GM23338 (cell line): ENCODE results near the gene RUNX1. TPM values are rescaled to one million over a fixed set of nuclear protein-coding genes. Genes with fewer than 3 reads are reported as not detected.

Experiments
- ATAC-seq: fragments of 200-7000 bp; cut with Tn5 transposase; 3 replicates; pipeline ENCODE4 v1.9.1; 2020
- DNase-seq: peaks from one replicate; pipeline ENCODE4 v3.0.0-alpha.2; 2015; ENCODE audit warnings: low spot score
- H2AFZ ChIP-seq: fragments of 200-600 bp; sonication (generic); 2 replicates; pipeline ENCODE4 v1.8.0; 2016; ENCODE audit warnings: antibody characterized with exemption, mild to moderate bottlenecking, moderate library complexity
- H3F3A ChIP-seq: fragments of 200-600 bp; sonication (generic); replicated peaks from 2 replicates; pipeline ENCODE4 v1.8.0; 2017; ENCODE audit warnings: antibody characterized with exemption, mixed run types, low read depth
- H3K27ac ChIP-seq: fragments of 200-600 bp; sonication (generic); 2 replicates; pipeline ENCODE4 v1.6.1; 2016; ENCODE audit warnings: low read depth
- H3K27me3 ChIP-seq: fragments of 200-600 bp; sonication (generic); 2 replicates; pipeline ENCODE4 v1.8.0; 2016; ENCODE audit warnings: mild to moderate bottlenecking, mixed run types, moderate library complexity; ENCODE audit not compliant: insufficient read depth
- H3K36me3 ChIP-seq: fragments of 200-600 bp; sonication (generic); 2 replicates; pipeline ENCODE4 v1.8.0; 2016; ENCODE audit warnings: mild to moderate bottlenecking; ENCODE audit not compliant: insufficient read depth
- H3K4me1 ChIP-seq: fragments of 200-600 bp; sonication (generic); 2 replicates; pipeline ENCODE4 v1.8.0; 2016; ENCODE audit warnings: mild to moderate bottlenecking, moderate library complexity; ENCODE audit not compliant: insufficient read depth
- H3K4me2 ChIP-seq: fragments of 200-600 bp; sonication (generic); 2 replicates; pipeline ENCODE4 v1.7.1; 2017; ENCODE audit warnings: mixed run types
- H3K4me3 ChIP-seq: fragments of 200-600 bp; sonication (generic); 2 replicates; pipeline ENCODE4 v1.6.1; 2016; ENCODE audit warnings: mixed run types
- H3K79me2 ChIP-seq: fragments of 200-600 bp; sonication (generic); replicated peaks from 2 replicates; pipeline ENCODE4 v1.8.0; 2017; ENCODE audit warnings: mild to moderate bottlenecking; ENCODE audit not compliant: insufficient read depth
- H3K9me2 ChIP-seq: fragments of 200-600 bp; sonication (generic); 2 replicates; pipeline ENCODE4 v1.8.0; 2017; ENCODE audit not compliant: insufficient read depth
- H4K20me1 ChIP-seq: fragments of 200-600 bp; sonication (generic); replicated peaks from 2 replicates; pipeline ENCODE4 v1.8.0; 2017; ENCODE audit warnings: mild to moderate bottlenecking; ENCODE audit not compliant: insufficient read depth
- H3K27ac Mint-ChIP-seq: 2 replicates; pipeline ENCODE4 v1.8.0; 2020; ENCODE audit warnings: inconsistent platforms, mild to moderate bottlenecking, moderate library complexity, mixed read lengths
- H3K27me3 Mint-ChIP-seq: 3 replicates; pipeline ENCODE4 v1.8.0; 2022; ENCODE audit warnings: low read depth, mild to moderate bottlenecking, moderate library complexity, mixed read lengths, inconsistent platforms; ENCODE audit not compliant: insufficient read depth, poor library complexity
- H3K36me3 Mint-ChIP-seq: 3 replicates; pipeline ENCODE4 v1.8.0; 2021; ENCODE audit warnings: low read depth, mild to moderate bottlenecking, inconsistent platforms, moderate library complexity, mixed read lengths
- H3K4me1 Mint-ChIP-seq: 3 replicates; pipeline ENCODE4 v1.8.0; 2020; ENCODE audit warnings: mild to moderate bottlenecking, inconsistent platforms, mixed read lengths
- H3K4me3 Mint-ChIP-seq: 3 replicates; pipeline ENCODE4 v1.8.0; 2021; ENCODE audit warnings: moderate library complexity, mild to moderate bottlenecking, inconsistent platforms, mixed read lengths
- H3K9me3 Mint-ChIP-seq: 3 replicates; pipeline ENCODE4 v1.8.0; 2020; ENCODE audit warnings: moderate library complexity, mild to moderate bottlenecking, inconsistent platforms, mixed read lengths
- EZH2 ChIP-seq: fragments of 200-600 bp; sonication (generic); IDR thresholded peaks from one replicate; pipeline ENCODE4 v1.8.0; 2017; ENCODE audit warnings: antibody characterized with exemption, mild to moderate bottlenecking, low read depth; ENCODE audit not compliant: unreplicated experiment
- EZH2phosphoT487 ChIP-seq: fragments of 200-600 bp; sonication (generic); IDR thresholded peaks from one replicate; pipeline ENCODE4 v1.8.1; 2018; ENCODE audit warnings: antibody characterized with exemption; ENCODE audit not compliant: unreplicated experiment
- STAT1 ChIP-seq: IDR thresholded peaks from one replicate; pipeline ENCODE4 v1.6.1; 2016; ENCODE audit warnings: antibody characterized with exemption; ENCODE audit not compliant: unreplicated experiment
- ZNF114 ChIP-seq: fragments of 250-450 bp; sonication (Bioruptor Pico); IDR thresholded peaks from 2 replicates; pipeline ENCODE4 v1.5.0; 2020; ENCODE audit warnings: mild to moderate bottlenecking, moderate library complexity
- ZNF331 ChIP-seq: fragments of 250-450 bp; sonication (Bioruptor Pico); IDR thresholded peaks from 2 replicates; pipeline ENCODE4 v1.5.0; 2020; ENCODE audit warnings: low read depth, mild to moderate bottlenecking, moderate library complexity
- polyA plus RNA-seq: library from polyadenylated mRNA; unstranded; fragments of >200 nt; fragmentation: Nextera tagmentation; extraction: Ambion mirVana; gene quantifications from 2 replicates; pipeline ENCODE4 v1.2.1, GENCODE V29; 2016
- total RNA-seq: library from RNA; depleted of rRNA; stranded (reverse); fragments of >200 nt; shearing (Covaris generic); gene quantifications from 2 replicates; pipeline ENCODE4 v1.2.3, GENCODE V29; 2014
- TF ChIP-seq, protein P1 (sequence below): fragments of 250-450 bp; sonication (Bioruptor Pico); IDR thresholded peaks from 2 replicates; pipeline ENCODE4 v1.5.0; 2020; ENCODE audit warnings: mild to moderate bottlenecking, moderate library complexity

RUNX1 gene
- total and polyA plus RNA-seq, 2 experiments from 2014 or later = 0.29 to 1.1 TPM

DNA sequence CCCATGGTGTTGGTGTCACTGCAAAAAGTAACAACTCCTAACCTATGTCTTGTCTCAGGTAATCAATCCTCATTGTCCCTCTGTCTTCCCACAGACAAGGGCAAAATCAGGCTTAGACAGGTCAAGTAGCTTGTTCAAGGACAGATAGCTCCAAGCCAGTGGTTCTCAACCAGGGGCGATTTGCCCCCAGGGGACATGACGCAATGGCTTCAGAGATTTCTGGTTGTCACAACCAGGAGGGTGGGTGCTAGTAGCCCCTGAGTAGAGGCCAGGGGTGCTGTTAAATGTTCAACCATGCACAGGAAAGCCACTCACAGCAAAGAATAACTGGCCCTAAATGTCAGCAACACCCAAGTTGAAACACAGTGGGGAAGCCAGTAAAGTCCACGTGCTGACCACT is 178.9 kb downstream of the RUNX1 start (continued):
- TF ChIP-seq, protein P1, sequence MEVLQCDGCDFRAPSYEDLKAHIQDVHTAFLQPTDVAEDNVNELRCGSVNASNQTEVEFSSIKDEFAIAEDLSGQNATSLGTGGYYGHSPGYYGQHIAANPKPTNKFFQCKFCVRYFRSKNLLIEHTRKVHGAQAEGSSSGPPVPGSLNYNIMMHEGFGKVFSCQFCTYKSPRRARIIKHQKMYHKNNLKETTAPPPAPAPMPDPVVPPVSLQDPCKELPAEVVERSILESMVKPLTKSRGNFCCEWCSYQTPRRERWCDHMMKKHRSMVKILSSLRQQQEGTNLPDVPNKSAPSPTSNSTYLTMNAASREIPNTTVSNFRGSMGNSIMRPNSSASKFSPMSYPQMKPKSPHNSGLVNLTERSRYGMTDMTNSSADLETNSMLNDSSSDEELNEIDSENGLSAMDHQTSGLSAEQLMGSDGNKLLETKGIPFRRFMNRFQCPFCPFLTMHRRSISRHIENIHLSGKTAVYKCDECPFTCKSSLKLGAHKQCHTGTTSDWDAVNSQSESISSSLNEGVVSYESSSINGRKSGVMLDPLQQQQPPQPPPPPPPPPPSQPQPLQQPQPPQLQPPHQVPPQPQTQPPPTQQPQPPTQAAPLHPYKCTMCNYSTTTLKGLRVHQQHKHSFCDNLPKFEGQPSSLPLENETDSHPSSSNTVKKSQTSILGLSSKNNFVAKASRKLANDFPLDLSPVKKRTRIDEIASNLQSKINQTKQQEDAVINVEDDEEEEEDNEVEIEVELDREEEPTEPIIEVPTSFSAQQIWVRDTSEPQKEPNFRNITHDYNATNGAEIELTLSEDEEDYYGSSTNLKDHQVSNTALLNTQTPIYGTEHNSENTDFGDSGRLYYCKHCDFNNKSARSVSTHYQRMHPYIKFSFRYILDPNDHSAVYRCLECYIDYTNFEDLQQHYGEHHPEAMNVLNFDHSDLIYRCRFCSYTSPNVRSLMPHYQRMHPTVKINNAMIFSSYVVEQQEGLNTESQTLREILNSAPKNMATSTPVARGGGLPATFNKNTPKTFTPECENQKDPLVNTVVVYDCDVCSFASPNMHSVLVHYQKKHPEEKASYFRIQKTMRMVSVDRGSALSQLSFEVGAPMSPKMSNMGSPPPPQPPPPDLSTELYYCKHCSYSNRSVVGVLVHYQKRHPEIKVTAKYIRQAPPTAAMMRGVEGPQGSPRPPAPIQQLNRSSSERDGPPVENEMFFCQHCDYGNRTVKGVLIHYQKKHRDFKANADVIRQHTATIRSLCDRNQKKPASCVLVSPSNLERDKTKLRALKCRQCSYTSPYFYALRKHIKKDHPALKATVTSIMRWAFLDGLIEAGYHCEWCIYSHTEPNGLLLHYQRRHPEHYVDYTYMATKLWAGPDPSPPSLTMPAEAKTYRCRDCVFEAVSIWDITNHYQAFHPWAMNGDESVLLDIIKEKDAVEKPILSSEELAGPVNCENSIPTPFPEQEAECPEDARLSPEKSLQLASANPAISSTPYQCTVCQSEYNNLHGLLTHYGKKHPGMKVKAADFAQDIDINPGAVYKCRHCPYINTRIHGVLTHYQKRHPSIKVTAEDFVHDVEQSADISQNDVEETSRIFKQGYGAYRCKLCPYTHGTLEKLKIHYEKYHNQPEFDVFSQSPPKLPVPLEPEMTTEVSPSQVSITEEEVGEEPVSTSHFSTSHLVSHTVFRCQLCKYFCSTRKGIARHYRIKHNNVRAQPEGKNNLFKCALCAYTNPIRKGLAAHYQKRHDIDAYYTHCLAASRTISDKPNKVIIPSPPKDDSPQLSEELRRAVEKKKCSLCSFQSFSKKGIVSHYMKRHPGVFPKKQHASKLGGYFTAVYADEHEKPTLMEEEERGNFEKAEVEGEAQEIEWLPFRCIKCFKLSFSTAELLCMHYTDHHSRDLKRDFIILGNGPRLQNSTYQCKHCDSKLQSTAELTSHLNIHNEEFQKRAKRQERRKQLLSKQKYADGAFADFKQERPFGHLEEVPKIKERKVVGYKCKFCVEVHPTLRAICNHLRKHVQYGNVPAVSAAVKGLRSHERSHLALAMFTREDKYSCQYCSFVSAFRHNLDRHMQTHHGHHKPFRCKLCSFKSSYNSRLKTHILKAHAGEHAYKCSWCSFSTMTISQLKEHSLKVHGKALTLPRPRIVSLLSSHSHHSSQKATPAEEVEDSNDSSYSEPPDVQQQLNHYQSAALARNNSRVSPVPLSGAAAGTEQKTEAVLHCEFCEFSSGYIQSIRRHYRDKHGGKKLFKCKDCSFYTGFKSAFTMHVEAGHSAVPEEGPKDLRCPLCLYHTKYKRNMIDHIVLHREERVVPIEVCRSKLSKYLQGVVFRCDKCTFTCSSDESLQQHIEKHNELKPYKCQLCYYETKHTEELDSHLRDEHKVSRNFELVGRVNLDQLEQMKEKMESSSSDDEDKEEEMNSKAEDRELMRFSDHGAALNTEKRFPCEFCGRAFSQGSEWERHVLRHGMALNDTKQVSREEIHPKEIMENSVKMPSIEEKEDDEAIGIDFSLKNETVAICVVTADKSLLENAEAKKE (CRISPR knock-in tag) = no peak
- no peak for TF ChIP-seq ZNF114 (CRISPR knock-in tag)
- no peak for TF ChIP-seq EZH2
- no peak for TF ChIP-seq EZH2phosphoT487
- TF ChIP-seq ZNF331 = no peak
- no peak for TF ChIP-seq STAT1

DNA sequence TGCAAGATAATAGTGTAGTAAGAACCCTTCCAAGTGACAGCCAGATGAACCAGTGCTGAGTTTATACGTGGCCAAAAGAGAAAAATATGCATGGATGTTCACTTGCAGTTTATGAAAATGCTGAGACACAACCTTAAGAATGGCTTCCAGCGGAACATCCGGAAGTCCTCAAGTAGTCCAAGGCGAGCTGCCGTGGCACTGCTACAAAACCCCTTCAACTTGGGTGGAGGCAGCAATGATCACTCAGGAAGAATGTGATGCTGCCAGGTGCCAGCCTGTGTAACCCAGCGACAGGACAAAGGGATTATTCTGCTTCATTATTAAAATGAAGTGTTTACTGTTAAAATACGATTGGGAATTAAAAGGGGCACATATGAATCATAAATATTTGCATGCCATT is 179.6 kb downstream of the RUNX1 start:
- H3F3A ChIP-seq = no peaks in the 10 kb centered on the region
- Mint-ChIP-seq H3K9me3 (peaks cover 3% of the 10 kb centered on the region; the same call in 2 of the 3 replicates), H3K27me3 (peaks cover 33% of the 10 kb centered on the region), H3K36me3 (no peaks in the 10 kb centered on the region), H3K4me3 (no peak overlapping the region), H3K27ac (no peak overlapping the region), H3K4me1 (peaks cover 36% of the 10 kb centered on the region)
- H3K4me1 ChIP-seq = peaks cover 7% of the 10 kb centered on the region
- ATAC-seq (no peak), DNase-seq (no peak)
- H3K79me2 ChIP-seq = no peaks in the 10 kb centered on the region
- no peak overlapping the region for H3K27ac ChIP-seq
- H3K36me3 ChIP-seq = no peaks in the 10 kb centered on the region
- no peaks in the 10 kb centered on the region for H3K9me2 ChIP-seq
- H3K4me2 ChIP-seq = no peak overlapping the region
- H3K27me3 ChIP-seq = peaks cover 46% of the 10 kb centered on the region
- H3K4me3 ChIP-seq = no peak overlapping the region
- no peak overlapping the region for H2AFZ ChIP-seq
- peaks cover 12% of the 10 kb centered on the region for H4K20me1 ChIP-seq
- TF ChIP-seq, protein P1 (CRISPR knock-in tag) = no peak
- TF ChIP-seq EZH2phosphoT487 (no peak), ZNF331 (no peak)
